K562 (cell line): ENCODE data around the gene WAS. TPM values are rescaled to one million over a fixed set of nuclear protein-coding genes. Genes with fewer than 3 reads are reported as not detected.

Experiments
- BCL6 ChIP-seq: fragments of 250-450 bp; sonication (Bioruptor Pico); IDR thresholded peaks from 2 replicates; pipeline ENCODE4 v1.4.0; 2020
- ETS1 ChIP-seq: conservative IDR thresholded peaks from 2 replicates; pipeline ENCODE4 v1.6.1; 2011; ENCODE audit warnings: low read depth, mild to moderate bottlenecking, low read length; ENCODE audit not compliant: control insufficient read depth
- HLTF ChIP-seq: fragments of 450-650 bp; IDR thresholded peaks from 2 replicates; pipeline ENCODE4 v1.6.1; 2016
- KDM5B ChIP-seq: fragments of 200-600 bp; sonication (generic); IDR thresholded peaks from 2 replicates; pipeline ENCODE4 v1.6.1; 2012; ENCODE audit warnings: low read depth, mild to moderate bottlenecking, moderate library complexity, low read length, control low read depth, inconsistent platforms; ENCODE audit not compliant: insufficient replicate concordance
- MYBL2 ChIP-seq, 2 experiments: fragments of 450-650 bp in 1 of 2; sonication (generic) in 1 of 2; formaldehyde crosslinking in 1 of 2; IDR thresholded peaks; 2 replicates each; pipeline versions ENCODE4 v1.6.1 to v1.8.1; 2017 to 2022; ENCODE audit warnings: borderline replicate concordance in 1 of 2, inconsistent platforms in 1 of 2, low read depth in 1 of 2, mild to moderate bottlenecking in 1 of 2, missing genetic modification reagents in 1 of 2, moderate library complexity in 1 of 2
- NBN ChIP-seq: fragments of 450-650 bp; IDR thresholded peaks from 2 replicates; pipeline ENCODE4 v1.6.1; 2016; ENCODE audit warnings: low read depth, mild to moderate bottlenecking
- POLR2AphosphoS5 ChIP-seq: IDR thresholded peaks from 2 replicates; pipeline ENCODE4 v1.6.1; 2011; ENCODE audit warnings: mild to moderate bottlenecking, low read depth, low read length, moderate library complexity; ENCODE audit not compliant: control insufficient read depth, insufficient read depth
- RBM25 ChIP-seq: fragments of 200-400 bp; formaldehyde crosslinking; IDR thresholded peaks from 2 replicates; pipeline ENCODE4 v1.6.1; 2018; ENCODE audit warnings: low read length, low read depth, moderate library complexity; ENCODE audit not compliant: severe bottlenecking
- SETDB1 ChIP-seq: IDR thresholded peaks from one replicate; pipeline ENCODE4 v1.6.1; 2012; ENCODE audit warnings: low read length, control low read depth, inconsistent platforms
- SIRT6 ChIP-seq: IDR thresholded peaks from one replicate; pipeline ENCODE4 v1.6.1; 2012; ENCODE audit warnings: low read depth, mild to moderate bottlenecking, control low read depth, inconsistent platforms, low read length, moderate library complexity
- SIX5 ChIP-seq, 2 experiments: IDR thresholded peaks; 2 replicates each; pipeline ENCODE4 v1.6.1; 2011; ENCODE audit warnings: low read length in 2 of 2, borderline replicate concordance in 1 of 2, low read depth in 1 of 2, mild to moderate bottlenecking in 1 of 2, moderate library complexity in 1 of 2; ENCODE audit not compliant: insufficient read depth in 1 of 2
- SMARCE1 ChIP-seq: fragments of 450-650 bp; IDR thresholded peaks from 2 replicates; pipeline ENCODE4 v1.7.1; 2016; ENCODE audit warnings: mild to moderate bottlenecking
- SOX6 ChIP-seq: fragments of 450-650 bp; IDR thresholded peaks from 2 replicates; pipeline ENCODE4 v1.6.1; 2014; ENCODE audit warnings: mild to moderate bottlenecking
- SRSF7 ChIP-seq: fragments of 200-400 bp; formaldehyde crosslinking; optimal IDR thresholded peaks from 2 replicates; pipeline ENCODE3; 2017; ENCODE audit warnings: mild to moderate bottlenecking, low read depth, low read length
- TAF7 ChIP-seq: fragments of 450-650 bp; IDR thresholded peaks from 2 replicates; pipeline ENCODE4 v1.6.1; 2016; ENCODE audit warnings: missing genetic modification characterization, missing compliant biosample characterization
- U2AF2 ChIP-seq: fragments of 200-400 bp; formaldehyde crosslinking; optimal IDR thresholded peaks from 2 replicates; pipeline ENCODE3; 2017; ENCODE audit warnings: low read depth, mild to moderate bottlenecking, low read length
- XRCC5 ChIP-seq: fragments of 200-400 bp; formaldehyde crosslinking; IDR thresholded peaks from 2 replicates; pipeline ENCODE4 v1.6.1; 2017; ENCODE audit warnings: low read depth, mild to moderate bottlenecking, low read length
- ZNF146 ChIP-seq: IDR thresholded peaks from one replicate; pipeline ENCODE4 v1.6.1; 2018; ENCODE audit warnings: missing compliant biosample characterization; ENCODE audit not compliant: unreplicated experiment
- ZNF197 ChIP-seq: fragments of 200-800 bp; sonication (Bioruptor generic); IDR thresholded peaks from 2 replicates; pipeline ENCODE4 v1.6.1; 2016; ENCODE audit warnings: low read depth, missing genetic modification characterization, missing compliant biosample characterization
- ZNF436 ChIP-seq: fragments of 250-450, 450-650 bp; sonication (Bioruptor Pico); formaldehyde crosslinking; IDR thresholded peaks from 2 replicates; pipeline ENCODE4 v1.7.0; 2020; ENCODE audit warnings: mild to moderate bottlenecking
- ZNF518B ChIP-seq: fragments of 250-450 bp; sonication (Bioruptor Pico); IDR thresholded peaks from 2 replicates; pipeline ENCODE4 v1.5.0; 2021; ENCODE audit warnings: mild to moderate bottlenecking, moderate library complexity
- ZNF77 ChIP-seq: fragments of 250-450 bp; sonication (Bioruptor Pico); IDR thresholded peaks from 2 replicates; pipeline ENCODE4 v1.5.0; 2020
- ZNF780A ChIP-seq: fragments of 250-450 bp; sonication (Bioruptor Pico); IDR thresholded peaks from 2 replicates; pipeline ENCODE4 v1.5.0; 2021; ENCODE audit warnings: mild to moderate bottlenecking
- polyA plus RNA-seq, 8 experiments: library from polyadenylated mRNA; depleted of rRNA in 4 of 8; stranded (reverse) in 5 of 8; unstranded in 3 of 8; fragments of >200 nt; fragmentation: Nextera tagmentation in 2 of 8; fragmentation: Illumina TruSeq in 1 of 8; extraction: Ambion mirVana in 2 of 8; extraction: Trizol in 1 of 8; gene quantifications; 2 replicates each; pipeline versions ENCODE4 v1.2.1 to v1.2.3, GENCODE V29; 2011 to 2014; ENCODE audit warnings: inconsistent platforms in 1 of 8, missing spikeins in 1 of 8
- total RNA-seq, 7 experiments: library from RNA; depleted of rRNA in 6 of 7; stranded (reverse); fragments of >200 nt in 6 of 7; fragmentation: Illumina TruSeq in 2 of 7; extraction: Trizol in 2 of 7; gene quantifications; 2 replicates each; pipeline versions ENCODE4 v1.2.1 to v1.2.3, GENCODE V29; 2011 to 2021; ENCODE audit warnings: low replicate concordance in 1 of 7

The WAS gene
- total and polyA plus RNA-seq, 9 of the 15 experiments (the other 6 are each of a cell fraction or from before 2014, with no cell fraction given), result 0.11 to 16.1 (median 3.8) TPM

GRCh38 chrX:48696301-48696908, 12.8 kb downstream of the WAS start, which contains the start of gene SUV39H1 (continued):
- TF ChIP-seq KDM5B (peak; percentile 29), ZNF436 (CRISPR knock-in tag) (no peak), ZNF780A (no peak), ZNF146 (no peak), HLTF (no peak), ETS1 (no peak), MYBL2 (IDR thresholded peaks at IDR 0.05; ENCODE audit: low read depth) (no peak), MYBL2 (CRISPR knock-in tag; IDR thresholded peaks at IDR 0.05; ENCODE audit: borderline replicate concordance) (no peak), ZNF518B (no peak), TAF7 (tag) (no peak), ZNF77 (no peak), NBN (no peak), SOX6 (peak; percentile 52), ZNF197 (CRISPR knock-in tag) (no peak), U2AF2 (no peak), SETDB1 (no peak), SMARCE1 (0 out of 2 replicates have a peak, but pooled peaks have one; percentile 25), XRCC5 (no peak), SIX5 (IDR thresholded peaks at IDR 0.05; ENCODE audit: borderline replicate concordance in 1 of 2, insufficient read depth in 1 of 2, low read depth in 1 of 2, low read length in 2 of 2) (no peak), SRSF7 (no peak), SIRT6 (no peak), BCL6 (CRISPR knock-in tag) (no peak), RBM25 (peak; percentile 99), POLR2AphosphoS5 (peak; percentile 75)
